ENCODE data around the gene IRGC.

The IRGC gene

GRCh38 chr19:43690890-43691289, 25.0 kb upstream of the IRGC start:
- no peak for DNase-seq (ENCODE audit: low read depth in 2 of 2)

DNA sequence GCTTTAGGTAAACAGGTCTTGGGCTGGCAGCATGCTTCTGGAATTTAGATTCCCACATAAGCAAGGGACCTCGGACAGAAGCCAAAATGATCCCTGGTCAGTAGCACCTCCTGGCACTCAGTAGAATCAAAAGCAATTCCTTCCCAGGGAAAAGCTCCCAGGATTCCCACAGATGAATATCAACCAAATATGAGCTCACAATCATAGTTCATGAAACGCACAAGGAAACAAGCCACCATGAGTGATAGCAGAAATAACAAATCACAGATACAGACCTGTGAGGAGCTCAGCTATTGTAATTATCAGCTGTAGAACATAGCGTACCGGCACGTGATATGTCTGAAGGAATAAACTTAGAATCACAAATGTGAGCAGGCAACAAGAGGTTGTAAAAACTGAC, 24.1 kb upstream of the IRGC start:
- DNase-seq (ENCODE audit: low read depth in 2 of 2), result no peak

DNA sequence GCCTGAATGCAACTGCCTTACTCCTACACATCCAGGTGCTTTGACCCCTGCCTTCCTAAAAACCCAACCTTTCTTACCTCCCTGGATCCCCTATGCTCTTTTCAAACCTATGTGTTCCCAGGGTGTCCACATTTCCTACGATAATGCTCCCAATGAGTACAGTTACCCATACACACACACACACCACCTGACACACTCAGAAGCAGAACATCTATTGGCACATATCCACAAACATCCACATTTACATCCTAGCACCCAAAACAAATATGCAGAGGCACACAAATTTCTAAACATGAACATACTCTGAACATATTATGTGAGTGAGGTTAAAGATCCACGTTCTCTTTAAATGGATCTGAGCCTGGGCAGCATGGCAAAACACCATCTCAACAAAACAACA, 23.5 kb upstream of the IRGC start:
- no peak for DNase-seq (ENCODE audit: low read depth in 2 of 2)

DNA sequence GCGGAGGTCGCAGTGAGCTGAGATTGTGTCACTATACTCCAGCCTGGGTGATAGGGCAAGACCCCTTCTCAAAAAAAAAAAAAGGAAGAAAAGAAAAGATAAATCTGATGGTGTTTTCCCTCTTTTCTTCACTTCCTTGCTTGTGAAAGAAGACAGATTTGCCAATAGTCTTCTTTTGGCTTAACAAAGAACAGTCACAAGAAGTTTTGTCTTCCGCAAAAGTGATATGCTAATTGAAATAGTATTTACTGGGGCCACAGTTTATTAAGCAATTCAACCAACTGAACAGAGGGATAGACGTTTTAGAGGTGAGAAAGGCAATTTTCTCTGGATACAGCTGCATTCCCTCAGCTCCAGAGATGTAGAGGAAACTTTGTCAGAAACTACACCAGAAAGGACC, 23.0 kb upstream of the IRGC start:
- DNase-seq (ENCODE audit: low read depth in 2 of 2), result no peak

- no peak for DNase-seq (ENCODE audit: low read depth in 2 of 2)
These were observed 21.3 kb upstream of the IRGC start for GRCh38 chr19:43694553-43694952.

DNA sequence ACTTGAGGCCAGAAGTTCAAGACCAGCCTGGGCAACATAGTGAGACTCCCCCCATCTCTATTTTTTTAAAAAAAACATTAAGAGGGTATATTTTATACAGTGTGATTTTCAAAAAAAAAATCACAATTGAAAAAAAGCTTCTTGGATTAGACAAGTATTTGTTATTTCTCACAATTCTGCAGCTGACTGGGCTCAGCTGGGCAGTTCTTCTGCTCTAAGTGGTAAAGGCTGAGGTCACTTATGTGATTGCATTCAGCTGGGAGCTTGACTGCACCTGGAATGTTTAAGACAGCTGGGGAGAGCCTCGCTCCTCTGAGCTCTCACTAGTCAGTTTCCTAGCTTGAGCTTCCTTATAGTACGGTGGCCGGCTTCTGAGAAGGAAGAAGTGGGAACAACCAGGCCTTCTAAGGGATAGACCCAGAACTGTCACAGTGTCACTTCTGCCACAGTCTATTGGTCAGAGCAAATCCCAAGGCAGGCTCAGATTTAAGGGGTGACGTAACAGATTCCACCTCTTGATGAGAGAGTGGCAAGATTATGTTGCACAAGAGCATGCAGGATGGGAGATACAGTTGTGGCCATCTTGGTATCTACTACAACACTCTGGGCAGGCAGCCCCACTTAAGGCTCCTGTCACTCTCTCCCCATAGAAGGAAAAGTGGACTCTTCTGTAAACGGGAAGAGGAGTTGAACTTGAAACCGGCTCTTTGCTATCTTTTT, 19.7 kb upstream of the IRGC start:
- DNase-seq (ENCODE audit: low read depth in 2 of 2), result no peak

- DNase-seq (ENCODE audit: low read depth in 2 of 2), result no peak
These were observed 18.6 kb upstream of the IRGC start for GRCh38 chr19:43697295-43697694.

DNA sequence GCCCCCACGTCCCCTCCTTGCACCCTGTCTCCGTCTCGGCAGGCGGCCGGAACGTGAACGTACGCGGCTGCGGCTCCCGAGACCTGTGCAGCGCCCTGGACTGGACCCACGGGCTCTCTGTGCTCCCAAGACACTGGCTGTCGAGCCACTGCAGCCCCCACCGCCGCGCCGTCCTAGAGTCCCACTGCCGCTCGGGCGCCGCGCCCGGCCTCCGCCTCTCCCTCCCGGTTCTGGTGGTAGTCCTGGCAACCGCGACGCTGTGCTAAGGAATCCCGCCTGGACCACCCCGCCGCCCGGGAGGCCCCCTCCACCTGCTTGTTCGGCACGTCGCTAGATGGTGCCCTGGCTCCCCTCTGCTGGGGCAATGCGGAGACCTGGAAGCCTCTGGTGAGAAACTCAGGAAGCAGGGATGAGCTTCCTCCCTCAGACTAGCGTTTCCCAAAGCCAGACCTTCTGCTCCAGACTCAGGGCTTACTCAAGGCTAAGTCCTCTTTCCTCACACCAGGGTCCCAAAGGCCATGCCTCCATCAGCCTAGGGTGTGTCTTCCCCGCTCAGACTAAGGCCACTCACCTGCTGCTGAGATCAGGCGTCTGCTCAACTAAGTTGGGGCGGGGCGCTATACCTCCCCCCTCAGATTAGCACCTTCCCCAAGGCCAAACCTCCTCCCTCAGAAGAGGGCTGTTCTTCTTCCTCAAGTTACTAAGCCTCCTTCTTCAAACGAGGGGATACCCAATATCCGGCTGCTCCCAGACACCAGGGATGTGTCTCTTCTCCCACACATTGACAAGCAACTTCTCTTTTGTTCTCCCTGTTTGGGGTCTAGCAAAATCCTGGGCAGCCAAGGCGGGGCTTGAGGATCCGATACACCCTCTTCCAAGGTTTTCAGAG, 16.1 kb upstream of the IRGC start:
- DNase-seq (ENCODE audit: low read depth in 2 of 2), result no peak

DNA sequence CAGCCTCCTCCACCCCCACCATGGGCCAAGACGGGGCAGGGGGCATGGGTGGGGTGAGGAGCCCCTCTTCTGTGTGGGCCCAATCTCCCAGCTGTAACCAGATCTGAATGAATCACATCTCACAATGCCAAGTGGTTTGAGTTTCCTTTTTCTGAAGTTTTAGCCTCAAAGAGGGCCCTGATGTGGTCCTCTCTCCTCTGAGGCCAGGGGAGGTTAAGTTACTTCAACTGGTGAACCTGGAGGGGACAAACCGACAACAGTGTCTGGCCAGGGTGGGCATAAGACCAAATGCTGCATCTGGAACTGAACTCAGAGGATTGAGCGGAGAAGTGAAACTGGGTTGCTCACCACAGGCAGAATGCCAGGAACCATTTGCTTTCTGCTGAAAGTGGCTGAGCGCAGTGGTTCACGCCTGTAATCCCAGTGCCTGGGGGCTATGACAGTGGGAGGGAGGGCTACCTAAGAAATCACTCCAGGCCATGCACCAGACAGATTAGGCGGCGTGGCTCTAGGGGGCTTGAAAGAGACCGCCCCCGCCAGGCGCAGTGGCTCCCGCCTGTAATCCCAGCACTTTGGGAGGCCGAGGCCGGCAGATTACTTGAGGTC, 15.4 kb upstream of the IRGC start:
- no peak for DNase-seq (ENCODE audit: low read depth in 2 of 2)

DNA sequence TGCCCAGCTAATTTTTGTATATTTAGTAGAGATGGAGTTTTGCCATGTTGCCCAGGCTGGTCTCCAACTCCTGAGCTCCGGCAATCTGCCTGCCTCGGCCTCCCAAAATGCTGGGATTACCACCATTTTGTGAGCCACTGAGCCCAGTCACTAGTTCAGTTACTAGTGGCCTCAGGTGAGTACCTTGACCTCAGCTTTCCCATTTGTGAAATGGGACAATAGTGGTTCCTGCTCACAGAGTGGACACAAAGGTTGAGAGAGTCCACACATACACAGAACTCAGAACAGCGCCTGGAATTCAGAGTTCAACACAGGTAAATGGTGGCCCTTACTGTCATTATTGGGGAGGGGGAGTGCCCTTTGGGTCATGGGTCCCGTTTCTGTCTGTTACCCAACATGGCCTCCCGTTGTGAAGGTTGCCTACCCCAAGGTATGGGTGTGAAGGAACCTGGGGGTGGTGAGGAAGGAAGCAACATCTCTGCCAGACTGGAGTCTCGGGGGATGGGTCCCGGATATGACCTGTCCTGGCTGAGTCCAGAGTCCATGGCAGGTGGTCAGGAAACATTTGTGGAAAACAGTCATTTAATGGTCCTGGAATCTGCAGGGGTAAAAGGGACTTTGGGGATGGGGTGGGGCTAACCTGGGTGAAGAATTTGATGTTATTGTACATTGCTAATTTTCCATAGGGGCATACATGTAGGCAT, 11.7 kb upstream of the IRGC start:
- DNase-seq (ENCODE audit: low read depth in 2 of 2), result no peak

- DNase-seq (ENCODE audit: low read depth in 2 of 2), result no peak
These were observed 10.1 kb upstream of the IRGC start for GRCh38 chr19:43705729-43706128.

- no peak for DNase-seq (ENCODE audit: low read depth in 2 of 2)
These were observed 8.6 kb upstream of the IRGC start for GRCh38 chr19:43707158-43707712.

- no peak for DNase-seq (ENCODE audit: low read depth in 2 of 2)
These were observed 7.2 kb upstream of the IRGC start for GRCh38 chr19:43708716-43709115.

DNA sequence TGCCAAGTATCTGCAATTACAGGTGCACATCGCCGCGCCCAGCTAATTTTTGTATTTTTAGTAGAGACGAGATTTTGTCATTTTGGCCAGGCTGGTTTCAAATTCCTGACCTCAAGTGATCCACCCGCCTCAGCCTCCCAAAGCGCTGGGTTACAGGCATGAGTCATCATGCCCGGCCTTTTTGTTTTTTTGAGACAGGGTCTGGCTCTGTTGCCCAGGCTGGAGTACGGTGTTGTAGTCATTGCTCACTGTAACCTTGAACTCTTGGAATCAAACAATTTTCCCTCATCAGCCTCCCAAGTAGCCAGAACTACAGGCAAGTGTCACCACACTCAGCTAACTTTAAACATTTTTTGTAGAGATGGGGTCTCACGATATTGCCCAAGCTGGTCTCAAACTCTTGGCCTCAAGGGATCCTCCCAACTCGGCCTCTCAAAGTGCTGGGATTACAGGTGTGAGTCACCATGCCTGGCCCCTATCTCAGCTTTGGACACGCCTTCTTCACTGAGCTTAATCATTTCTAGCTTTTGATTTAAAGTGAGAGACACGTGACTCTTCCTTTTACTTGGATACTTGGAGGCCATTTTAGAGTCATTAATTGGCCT, 4.0 kb upstream of the IRGC start:
- no peak for DNase-seq (ENCODE audit: low read depth in 2 of 2)

DNA sequence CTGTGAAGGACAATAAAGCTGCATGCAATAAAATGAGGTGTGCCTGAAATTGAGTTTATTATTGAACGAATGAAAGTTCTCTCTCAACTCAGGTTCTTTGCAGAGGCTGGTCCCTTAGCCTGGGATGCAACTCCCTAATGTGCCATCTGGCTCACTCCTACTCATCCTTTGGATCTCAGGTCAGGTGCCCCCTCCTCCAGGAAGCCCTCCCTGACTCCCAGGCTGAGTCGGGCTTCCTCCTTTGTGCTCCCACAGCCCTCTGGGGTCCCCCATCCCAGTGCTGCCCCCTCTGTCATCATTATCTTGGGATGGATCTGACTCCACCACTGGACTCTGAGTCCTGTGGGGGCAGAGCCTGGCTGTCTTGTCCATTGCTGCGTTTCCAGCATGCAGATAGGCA, 2.7 kb upstream of the IRGC start:
- no peak for DNase-seq (ENCODE audit: low read depth in 2 of 2)

DNA sequence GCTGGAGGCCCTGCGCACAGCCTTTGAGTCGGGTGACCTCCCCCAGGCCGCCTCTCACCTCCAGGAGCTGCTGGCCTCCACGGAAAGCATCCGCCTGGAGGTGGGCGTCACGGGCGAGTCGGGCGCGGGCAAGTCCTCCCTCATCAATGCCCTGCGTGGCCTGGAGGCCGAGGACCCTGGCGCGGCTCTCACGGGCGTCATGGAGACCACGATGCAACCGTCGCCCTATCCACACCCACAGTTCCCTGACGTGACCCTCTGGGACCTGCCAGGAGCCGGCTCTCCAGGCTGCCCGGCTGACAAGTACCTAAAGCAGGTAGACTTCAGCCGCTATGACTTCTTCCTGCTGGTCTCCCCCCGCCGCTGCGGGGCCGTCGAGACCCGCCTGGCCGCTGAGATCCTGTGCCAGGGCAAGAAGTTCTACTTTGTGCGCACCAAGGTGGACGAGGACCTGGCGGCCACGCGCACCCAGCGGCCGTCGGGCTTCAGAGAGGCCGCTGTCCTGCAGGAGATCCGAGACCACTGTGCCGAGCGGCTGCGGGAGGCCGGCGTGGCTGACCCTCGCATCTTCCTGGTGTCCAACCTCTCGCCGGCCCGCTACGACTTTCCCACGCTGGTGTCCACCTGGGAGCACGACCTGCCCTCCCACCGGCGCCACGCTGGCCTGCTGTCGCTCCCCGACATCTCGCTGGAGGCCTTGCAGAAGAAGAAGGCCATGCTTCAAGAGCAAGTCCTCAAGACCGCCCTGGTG, 2.9 kb downstream of the IRGC start:
- DNase-seq (ENCODE audit: low read depth in 2 of 2), result no peak

DNA sequence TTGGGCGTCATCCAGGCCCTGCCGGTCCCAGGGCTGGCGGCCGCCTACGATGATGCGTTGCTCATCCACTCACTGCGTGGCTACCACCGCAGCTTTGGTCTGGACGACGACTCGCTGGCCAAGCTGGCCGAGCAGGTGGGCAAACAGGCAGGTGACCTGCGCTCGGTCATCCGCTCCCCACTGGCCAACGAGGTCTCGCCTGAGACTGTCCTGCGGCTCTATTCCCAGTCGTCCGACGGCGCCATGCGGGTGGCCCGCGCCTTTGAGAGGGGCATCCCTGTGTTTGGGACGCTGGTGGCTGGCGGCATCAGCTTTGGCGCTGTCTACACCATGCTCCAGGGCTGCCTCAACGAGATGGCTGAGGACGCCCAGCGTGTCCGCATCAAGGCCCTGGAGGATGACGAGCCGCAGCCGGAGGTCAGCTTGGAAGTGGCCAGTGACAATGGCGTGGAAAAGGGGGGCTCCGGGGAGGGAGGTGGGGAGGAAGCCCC, 3.5 kb downstream of the IRGC start:
- DNase-seq (ENCODE audit: low read depth in 2 of 2), result no peak

DNA sequence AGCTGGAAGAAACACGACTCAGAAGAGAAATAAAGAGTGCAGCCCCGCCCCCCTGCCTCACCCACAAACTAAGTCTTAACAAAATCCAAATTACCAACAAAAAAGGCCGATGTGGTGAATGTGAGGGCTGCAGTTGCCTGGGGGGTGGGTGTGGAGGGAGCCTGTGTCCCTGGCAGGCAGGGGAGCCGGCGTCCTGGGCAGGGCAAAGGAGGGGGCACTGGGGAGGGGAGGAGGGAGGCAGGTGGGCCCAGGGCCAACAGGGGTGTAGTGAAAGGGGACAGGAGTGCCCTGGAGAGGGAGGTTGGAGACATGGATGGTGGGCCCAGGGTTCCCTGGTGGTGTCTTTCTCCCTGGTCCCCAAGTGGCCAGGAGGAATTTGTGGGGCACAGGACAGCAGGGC, 4.0 kb downstream of the IRGC start:
- DNase-seq (ENCODE audit: low read depth in 2 of 2), result no peak

DNA sequence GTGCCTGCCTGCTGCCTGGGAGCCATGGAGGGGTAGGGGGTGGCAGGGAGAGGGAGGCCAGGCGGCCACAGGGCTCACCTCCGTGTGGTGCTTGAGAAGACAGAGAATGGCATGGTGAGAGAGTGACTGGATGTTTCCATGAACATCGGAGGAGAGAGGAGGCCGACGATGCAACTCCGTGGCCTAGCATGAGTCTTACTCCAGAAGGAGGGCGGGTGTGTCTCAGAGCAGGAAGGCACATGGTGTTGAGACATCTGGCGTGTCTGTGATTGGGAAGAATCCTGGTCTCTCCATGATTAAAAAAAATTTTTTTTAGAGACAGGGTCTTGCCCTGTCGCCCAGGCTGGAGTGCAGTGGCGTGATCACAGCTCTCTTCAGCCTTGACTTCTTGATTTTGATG, 5.1 kb downstream of the IRGC start:
- DNase-seq (ENCODE audit: low read depth in 2 of 2), result no peak

- no peak for DNase-seq (ENCODE audit: low read depth in 2 of 2)
These were observed 5.7 kb downstream of the IRGC start for GRCh38 chr19:43721469-43722048.
